AG09319 (cell line): ENCODE measurements around the gene TOX3.

ENCODE experiments used
- DNase-seq: peaks from one replicate; pipeline ENCODE4 v3.0.0-alpha.2; 2010; ENCODE audit warnings: low read depth; ENCODE audit errors: extremely low read depth
- TF ChIP-seq, protein P1 (sequence below): IDR thresholded peaks from 2 replicates; pipeline ENCODE4 v1.5.1; 2011; ENCODE audit warnings: low read depth, mild to moderate bottlenecking, inconsistent platforms, low read length, moderate library complexity

TOX3 gene

DNA sequence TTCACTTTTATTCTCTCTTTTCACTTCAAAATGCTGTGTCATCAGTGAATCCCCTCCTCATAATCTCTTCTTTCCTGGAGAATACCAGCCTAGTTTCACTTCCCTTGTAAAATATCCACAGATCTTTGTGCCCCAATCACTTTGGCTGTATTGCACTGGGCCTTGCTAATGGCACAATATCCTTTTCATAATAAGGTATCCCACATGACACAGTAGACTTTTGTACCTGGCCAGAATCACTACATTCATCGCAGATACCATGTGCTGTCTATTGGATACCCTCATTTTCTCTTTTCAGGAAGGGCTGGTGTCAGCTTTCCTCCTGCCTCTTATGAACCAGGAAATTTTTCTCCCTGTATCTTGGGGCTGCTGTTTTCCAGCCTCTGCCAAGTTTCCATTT, 25.7 kb upstream of the TOX3 start:
- no peak for DNase-seq
- TF ChIP-seq, protein P1, sequence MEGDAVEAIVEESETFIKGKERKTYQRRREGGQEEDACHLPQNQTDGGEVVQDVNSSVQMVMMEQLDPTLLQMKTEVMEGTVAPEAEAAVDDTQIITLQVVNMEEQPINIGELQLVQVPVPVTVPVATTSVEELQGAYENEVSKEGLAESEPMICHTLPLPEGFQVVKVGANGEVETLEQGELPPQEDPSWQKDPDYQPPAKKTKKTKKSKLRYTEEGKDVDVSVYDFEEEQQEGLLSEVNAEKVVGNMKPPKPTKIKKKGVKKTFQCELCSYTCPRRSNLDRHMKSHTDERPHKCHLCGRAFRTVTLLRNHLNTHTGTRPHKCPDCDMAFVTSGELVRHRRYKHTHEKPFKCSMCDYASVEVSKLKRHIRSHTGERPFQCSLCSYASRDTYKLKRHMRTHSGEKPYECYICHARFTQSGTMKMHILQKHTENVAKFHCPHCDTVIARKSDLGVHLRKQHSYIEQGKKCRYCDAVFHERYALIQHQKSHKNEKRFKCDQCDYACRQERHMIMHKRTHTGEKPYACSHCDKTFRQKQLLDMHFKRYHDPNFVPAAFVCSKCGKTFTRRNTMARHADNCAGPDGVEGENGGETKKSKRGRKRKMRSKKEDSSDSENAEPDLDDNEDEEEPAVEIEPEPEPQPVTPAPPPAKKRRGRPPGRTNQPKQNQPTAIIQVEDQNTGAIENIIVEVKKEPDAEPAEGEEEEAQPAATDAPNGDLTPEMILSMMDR, result no peak

DNA sequence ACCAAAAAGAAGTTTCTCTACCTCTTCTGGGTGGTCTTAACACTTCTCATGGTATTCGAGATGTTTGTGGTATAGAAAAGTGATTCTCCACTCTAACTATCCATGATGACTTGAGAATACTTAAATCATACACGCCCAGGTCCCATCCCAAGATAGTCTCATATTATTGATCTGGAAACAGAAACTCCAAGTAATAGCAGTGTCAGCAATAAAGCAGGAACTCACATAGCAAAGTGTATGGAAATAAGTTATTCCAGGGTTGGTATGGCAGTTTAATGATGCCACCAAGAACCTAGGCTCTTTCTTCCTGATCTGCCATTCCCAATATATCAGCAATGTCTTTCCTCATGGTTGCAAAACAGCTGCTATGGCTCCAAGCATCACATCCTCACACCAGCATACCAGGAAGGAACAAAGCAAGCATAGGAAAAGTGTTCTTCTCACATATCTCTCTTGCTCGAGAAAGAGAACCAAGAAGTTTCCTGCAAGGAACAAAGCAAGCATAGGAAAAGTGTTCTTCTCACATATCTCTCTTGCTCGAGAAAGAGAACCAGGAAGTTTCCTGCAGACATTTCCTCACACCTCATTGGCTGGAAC, 23.6 kb upstream of the TOX3 start:
- no peak for DNase-seq
- TF ChIP-seq, protein P1, result no peak

DNA sequence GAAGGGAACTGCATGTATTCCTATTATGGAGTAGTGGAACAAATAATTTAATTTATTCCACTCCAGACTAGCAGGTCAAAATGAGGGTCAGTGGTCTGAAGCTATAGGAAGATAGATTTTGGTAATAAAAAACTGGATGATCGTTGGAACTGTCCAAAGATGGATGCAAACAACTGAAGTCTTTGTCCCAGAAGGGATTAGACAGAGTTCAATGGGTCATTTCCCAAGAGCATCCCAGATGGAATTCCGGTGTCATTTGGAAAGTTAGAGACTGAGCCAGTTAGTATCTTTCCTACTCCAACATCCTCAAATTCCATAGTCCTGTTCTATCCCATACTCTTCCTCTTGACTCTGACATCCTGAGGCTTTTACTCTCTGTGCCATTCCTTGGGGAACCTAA, 22.8 kb upstream of the TOX3 start:
- DNase-seq, result no peak
- TF ChIP-seq, protein P1, result no peak

DNA sequence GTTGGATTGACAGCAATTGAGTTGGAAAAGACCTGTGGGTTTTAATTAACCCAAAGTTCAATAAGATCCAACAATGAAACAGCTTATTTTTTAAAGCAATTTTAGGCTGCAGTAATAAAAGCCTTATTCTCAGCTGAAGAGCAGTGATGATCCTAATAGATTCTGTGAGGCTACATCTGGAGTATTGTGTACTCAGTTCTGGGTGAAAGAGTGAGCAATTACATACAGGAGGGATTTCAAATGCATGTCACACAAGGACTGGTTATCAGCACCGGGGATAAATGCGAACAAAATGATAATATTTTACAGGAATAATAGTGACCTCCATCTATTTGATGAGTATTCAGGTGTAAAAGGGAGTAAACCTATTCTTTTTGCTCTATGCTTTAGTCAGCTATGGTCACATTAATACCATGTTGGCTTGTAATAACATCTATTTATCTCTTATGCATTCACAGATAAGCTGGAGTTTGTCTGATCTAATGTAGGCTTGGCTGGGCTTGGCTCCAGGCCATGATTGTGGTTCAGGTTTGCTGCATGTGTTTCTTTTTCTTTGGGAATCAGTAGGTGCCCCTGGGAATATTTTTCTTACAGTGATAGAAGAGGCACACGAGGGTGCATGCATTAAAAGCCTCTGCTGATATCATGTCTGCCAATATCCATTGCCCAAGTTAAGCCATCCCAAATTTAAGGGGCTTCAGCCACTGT, 22.2 kb upstream of the TOX3 start:
- DNase-seq, result no peak
- TF ChIP-seq, protein P1, result no peak

DNA sequence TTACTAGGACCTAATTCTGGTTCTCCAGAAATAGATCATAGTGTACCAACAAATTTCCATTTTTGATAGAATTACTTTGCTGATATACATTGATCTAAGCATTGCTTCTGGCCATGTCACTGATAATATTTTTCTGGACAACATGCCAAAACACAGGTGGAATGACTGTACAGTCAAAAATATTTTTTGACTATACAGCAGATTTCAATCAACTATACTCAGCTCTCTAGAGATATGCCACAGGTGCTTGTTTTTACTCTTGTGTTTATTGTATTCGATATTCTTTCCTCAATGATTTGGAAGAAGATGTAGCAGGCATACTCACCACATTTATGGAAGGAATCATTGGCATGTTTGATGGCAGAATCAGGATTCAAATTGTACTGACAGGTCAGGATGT, 21.6 kb upstream of the TOX3 start:
- DNase-seq, result no peak
- TF ChIP-seq, protein P1, result no peak

DNA sequence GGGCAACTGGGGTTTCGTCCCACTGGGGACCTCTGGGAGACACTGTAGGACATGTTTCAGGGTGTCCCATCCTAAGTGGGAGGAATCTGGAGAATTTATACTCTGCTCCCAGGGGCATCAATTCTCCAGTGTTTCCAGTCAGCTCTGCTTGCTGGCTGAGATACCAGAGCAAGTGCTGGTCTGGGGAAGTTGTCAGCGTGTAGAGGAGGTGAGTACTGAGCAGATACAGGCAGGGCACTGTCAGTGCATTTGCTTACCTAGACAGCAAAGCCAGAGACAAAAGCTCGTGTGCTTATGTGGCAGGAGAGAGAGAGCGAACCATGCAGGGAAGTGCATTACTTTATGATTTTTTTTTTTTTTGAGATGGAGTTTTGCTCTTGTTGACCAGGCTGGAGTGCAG, 20.2 kb upstream of the TOX3 start:
- TF ChIP-seq, protein P1, result no peak
- no peak for DNase-seq

DNA sequence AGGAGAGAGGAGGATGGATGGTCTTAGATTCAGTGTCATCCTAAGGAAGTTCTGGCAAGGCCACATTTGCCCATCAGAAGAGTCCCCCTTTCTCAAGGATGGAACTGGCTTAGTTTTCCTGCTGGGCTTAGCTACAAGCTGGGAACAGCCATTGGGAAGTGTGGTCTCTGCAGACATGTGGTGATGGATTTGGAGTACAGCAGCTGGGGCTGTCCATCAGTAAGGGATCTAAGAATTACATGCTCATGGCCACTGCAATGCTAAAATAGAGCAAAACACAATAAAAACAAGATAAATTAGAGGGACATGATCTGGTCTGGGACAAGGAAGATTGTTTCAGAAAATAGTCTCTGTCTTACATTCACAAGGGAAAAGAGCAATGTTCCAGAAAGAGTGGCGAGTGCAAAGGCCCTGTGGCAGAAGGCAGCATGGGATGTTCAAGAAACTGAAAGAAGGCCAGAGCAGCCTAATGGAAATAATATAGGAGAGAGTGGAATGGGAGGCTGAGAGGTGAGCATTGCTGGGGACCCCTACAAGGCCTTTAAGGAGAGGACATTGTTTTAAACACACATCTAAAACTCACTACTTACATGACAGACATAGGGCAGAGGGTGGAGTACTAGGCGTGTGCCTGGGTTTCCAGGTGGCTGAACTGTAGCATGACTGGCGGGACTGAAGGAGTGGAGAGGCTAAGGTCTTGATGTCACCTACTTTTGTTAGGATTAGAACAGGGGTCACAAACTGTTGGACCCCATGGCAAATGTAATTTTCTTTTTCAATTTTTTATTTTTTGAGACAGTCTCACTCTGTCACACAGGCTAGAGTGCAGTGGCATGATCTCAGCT, 17.0 kb upstream of the TOX3 start:
- TF ChIP-seq, protein P1, result no peak
- DNase-seq, result no peak
